HCEC 1CT (cell line): ENCODE measurements around the gene OR2W1.

Source experiments
- DNase-seq: peaks from one replicate; pipeline ENCODE4 v3.0.0-alpha.2; 2017

The OR2W1 gene, protein sequence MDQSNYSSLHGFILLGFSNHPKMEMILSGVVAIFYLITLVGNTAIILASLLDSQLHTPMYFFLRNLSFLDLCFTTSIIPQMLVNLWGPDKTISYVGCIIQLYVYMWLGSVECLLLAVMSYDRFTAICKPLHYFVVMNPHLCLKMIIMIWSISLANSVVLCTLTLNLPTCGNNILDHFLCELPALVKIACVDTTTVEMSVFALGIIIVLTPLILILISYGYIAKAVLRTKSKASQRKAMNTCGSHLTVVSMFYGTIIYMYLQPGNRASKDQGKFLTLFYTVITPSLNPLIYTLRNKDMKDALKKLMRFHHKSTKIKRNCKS

DNA sequence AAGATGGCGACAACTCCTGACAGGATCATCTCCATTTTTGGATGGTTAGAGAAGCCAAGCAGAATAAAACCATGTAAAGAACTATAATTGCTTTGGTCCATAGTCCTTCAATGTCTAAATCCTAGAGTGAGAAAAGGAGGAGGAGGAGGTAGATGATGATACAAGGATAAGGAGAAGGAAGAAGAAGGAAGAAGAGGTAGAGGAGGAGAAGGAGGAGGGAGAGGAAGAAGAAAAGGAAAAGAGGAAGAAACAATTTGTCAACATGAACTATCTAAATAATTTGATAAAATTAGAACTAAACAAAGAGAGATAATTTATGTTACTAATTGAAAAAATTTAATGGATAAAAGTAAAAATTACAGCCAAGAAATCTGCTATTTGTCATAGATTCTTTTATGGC lies at the start of gene OR2W1:
Gene OR2W1, minus strand, starts transcription at position 101 of the 400 bp plus-strand sequence. Its CDS starts 0 bp downstream, at position 101.
- DNase-seq: no peak

DNA sequence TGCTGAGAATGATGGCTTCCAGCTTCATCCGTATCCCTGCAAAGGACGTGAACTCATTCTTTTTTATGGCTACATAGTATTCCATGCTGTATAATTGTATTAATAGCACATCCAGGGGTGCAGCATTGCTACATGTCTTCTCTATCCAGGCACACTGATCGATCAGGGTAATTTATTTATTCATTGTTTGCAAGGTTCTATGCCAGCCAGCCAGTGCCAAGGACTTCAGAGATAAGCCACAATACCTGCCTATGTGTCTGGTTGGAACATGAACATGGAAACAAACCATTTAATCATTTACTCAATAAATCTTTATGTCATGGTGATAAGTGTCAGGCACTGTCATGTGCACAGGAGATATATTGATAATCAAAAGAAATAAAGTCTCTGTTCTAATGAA lies 48.0 kb upstream of the OR2W1 start:
- DNase-seq: no peak

DNA sequence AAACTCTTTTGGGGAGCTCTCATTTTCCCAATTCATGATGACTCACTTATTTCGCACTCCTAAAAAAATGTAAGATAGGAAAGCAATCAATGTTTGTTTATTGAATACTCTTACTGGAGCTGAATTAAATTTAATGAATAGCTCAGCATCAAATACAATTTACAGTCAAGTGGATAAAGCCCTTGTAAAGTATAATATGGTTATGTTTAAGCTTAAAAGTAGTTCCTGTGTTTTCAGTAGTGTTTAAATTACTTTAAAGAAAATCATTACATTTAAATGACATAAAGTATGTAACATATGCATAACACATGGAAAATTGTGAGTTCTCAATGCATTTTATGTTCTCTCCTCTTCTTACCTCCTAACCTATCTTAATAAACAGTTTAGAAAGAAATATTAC lies 42.2 kb upstream of the OR2W1 start, which contains the start of gene OR2B3:
Gene OR2B3, minus strand, starts transcription at position 101 of the 400 bp plus-strand sequence. Its CDS starts 65 bp downstream, at position 36.
- DNase-seq: no peak

DNA sequence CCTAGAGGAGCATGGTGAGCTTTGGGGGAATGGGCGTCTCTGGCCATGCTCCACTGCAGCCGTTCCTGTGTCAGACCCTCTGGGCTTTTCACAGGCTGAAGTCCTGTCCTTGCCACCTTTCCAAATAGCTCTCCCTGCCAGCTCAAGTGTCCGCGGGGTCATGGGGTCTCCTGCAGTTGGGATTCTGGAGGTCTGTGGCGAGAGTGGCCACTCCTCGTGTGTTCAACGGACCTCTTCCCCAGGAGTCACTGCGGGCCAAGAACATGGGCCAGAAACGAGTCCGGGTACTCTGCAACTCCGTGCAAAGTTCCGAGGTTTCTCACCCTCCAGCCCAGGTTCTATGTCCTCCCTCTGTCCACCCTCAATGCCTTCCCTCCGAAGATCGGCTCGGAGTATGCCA lies 37.5 kb upstream of the OR2W1 start:
- DNase-seq: no peak

DNA sequence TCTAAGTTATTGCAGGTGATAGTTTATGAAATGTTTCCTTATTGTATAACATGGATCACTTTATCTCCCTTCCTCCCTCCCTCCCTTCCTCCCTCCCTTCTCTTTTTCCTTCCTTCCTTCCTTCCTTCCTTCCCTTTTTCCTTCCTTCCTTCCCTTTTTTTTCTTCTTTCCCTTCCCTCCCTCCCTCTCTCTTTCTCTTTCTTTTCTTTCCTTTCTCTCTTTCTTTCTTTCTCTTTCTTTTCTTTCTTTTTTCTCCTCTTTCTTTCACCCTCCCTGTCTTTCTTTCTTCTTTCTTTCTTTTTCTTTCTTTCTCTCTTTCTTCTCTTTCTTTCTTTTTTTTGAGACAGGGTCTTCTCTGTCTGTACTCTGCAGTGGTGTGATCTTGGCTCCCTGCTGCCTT lies 36.3 kb upstream of the OR2W1 start:
- no peak for DNase-seq

DNA sequence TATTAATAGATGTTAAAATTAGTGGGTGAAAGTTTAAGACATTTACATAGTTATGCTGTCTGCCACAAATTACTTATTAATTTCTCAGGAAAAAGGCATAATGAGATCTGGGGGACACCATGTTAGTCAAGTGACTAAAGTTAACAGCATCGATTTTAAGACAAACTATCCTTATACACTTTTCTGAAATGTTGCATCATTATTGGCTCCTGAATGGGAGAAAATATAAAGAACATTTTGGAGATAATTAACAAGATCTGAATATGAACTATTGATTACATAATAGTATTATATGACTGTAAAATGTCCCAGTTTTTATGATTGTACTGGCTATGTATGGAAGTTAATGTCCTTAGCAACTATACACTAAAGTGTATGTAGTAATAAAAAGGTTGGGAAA lies 34.2 kb upstream of the OR2W1 start:
- DNase-seq: no peak

DNA sequence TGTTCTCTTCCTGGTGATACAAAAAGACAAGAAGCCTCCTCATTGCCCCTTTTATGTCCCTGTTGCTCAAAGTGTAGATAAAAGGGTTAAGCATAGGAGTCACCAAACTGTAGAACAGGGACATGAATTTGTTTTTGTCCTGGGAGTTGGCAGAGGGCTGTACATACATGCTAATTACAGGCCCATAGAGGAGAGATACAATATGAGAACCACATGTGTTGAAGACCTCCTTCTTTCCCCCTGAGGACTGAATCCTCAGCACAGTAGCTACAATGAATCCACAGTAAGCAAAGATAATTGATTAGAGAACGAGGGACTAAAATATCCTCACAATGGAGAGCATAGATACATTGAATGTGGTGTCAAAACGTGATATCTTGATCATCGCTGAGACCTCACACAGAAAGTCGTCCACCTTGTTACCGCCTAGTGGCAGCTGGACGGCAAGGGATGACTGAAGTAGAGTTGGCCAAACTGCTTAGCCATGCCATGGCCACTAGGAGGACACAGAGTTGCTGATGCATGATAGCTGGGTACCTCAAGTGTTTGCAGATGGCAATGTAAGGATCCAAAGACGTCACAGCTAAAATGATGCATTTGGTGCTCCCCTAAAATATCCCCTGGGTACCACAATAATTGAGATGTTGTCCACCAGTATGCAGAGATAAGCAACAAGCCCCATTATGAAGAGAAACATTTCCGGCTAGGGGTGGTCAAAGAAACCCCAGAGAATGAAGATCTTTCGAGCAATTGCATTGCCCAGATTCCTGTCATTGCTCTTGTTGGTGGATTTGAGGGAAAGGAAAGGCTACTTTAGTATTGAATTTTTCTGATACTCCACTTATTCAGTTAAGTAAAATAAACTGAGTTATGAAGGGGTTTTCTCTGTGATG lies 27.1 kb upstream of the OR2W1 start:
- DNase-seq: peak; percentile 12

DNA sequence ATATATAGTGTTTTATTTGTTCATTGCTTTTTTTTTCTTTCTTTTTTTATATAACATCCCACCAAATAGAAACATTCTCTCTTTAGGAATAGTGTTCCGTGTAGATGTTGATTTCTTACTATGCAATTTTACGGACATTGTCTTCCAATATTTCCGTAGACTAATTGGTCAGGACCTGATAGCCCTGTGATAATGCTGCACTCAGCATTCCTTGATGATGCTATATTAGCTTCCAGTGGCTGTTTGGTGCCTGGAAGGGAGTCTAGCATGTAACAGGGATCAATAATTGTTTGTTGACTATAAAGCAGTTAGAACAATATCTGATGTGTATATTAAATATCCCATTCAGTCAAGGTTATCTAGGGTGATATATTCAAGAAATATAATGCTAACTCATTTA lies 6.7 kb upstream of the OR2W1 start:
- no peak for DNase-seq

DNA sequence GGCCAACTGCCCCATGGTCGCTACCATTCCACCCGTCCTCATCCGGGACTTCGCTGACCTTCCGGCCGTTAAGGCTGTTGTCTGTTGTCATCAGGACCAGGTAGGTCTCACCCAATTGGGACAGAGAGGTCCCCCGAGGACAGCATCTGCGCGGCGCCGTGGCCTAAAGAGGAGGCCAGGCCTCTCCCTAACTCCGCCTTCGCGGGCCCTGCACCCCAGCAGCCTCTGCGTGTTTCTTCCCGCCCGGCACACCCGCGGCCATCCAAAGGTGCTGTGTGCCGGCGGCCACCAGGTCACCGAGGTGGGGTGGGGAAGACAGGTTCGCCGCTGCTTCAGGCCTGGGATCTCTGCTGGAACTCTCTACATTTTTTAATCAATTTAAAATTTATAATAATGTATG lies 9.0 kb downstream of the OR2W1 start:
- no peak for DNase-seq

DNA sequence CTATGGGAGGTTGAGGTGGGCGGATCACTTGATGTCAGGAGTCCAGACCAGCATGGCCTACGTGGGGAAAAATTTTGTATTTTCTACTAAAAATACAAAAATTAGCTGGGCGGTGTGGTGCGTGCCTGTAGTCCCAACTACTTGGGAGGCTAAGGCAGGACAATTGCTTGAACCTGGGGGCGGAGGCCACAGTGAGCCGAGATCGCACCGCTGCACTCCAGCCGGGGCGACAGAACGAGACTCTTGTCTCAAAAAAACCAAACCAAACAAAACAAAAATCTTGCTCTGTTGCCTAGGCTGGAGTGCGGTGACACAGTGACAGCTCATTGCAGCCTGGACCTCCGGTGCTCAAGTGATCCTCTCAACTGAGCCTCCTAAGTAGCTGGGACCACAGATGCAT lies 16.2 kb downstream of the OR2W1 start:
- DNase-seq: no peak

DNA sequence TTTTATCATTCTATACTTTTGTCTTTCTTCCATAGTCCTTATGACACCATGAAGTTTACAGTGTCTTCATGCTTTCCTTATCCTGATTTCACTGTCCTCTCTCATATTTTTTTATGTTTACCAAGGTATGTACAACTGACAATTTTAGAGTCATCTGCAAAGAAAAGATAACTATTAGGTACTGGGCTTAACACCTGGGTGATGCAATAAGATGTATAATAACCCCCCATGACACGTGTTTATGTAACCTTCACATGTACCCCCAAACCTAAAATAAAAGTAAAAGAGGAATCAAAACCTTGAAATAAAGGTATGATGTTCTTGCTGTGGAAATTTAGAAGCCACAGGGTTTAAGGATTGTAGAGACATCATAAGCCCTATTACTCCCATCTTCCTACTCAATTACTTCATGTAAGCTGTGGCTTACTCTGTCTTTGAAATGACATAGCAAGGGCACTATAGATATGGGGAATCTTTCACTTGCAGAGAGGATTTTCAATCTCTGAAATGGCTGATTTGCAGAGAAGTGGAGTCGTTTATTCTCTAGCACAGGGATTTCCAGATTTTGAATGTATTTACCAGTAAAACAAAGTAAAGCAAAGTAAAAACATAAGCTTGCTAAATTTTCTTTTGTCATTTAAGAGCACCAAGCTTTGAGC lies 18.9 kb downstream of the OR2W1 start:
- no peak for DNase-seq

DNA sequence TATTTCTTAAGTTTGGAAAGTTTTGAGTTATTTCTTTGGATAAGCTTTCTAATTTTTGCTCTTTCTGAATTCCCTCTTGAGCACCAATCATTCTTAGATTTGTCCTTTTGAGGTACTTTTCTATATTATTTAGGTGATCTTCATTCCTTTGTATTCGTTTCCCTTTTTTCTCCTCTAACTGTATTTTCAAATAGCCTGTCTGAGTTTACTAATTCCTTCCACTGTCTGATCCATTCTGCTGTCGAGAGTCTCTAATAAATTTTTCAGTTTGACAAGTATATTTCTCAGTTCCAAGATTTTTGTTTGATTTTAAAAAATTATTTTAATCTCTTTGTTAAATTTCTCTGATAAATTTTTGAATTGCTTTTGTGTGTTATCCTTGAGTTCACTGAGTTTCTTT lies 23.5 kb downstream of the OR2W1 start:
- DNase-seq: no peak

DNA sequence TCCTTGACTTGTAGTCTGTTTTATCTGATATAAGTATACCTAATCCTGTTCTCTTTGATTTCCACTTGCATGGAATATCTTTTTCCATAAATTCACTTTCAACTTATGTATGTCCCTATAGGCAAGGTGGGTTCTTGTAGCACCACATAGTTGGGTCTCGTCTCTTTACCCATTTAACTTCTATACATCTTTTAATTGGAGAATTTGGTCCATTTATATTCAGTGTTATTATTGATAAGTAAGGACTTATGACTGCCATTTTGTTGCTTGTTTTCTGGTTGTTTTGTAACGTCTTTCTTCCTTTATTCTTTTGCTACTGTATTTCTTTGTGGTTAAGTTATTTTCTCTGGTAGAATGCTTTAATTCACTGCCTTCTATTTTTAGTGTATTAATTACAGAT lies 25.3 kb downstream of the OR2W1 start:
- DNase-seq: no peak

DNA sequence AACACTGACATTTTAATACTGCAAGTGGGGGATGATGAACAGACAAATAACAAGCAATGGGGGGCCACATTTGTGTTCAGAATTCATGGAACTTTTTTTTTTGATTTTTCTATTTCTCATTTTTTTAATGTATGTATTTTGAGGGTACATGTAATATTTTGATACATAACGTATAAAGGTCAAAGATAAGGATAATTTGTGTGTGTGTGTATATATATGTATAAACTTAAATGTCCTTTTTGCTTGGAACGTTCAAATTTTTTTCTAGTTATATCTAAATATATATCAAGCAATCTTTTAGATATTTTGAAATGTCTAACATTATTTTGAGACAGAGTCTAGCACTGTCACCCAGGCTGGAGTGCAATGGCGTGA lies 27.6 kb downstream of the OR2W1 start:
- DNase-seq: no peak

DNA sequence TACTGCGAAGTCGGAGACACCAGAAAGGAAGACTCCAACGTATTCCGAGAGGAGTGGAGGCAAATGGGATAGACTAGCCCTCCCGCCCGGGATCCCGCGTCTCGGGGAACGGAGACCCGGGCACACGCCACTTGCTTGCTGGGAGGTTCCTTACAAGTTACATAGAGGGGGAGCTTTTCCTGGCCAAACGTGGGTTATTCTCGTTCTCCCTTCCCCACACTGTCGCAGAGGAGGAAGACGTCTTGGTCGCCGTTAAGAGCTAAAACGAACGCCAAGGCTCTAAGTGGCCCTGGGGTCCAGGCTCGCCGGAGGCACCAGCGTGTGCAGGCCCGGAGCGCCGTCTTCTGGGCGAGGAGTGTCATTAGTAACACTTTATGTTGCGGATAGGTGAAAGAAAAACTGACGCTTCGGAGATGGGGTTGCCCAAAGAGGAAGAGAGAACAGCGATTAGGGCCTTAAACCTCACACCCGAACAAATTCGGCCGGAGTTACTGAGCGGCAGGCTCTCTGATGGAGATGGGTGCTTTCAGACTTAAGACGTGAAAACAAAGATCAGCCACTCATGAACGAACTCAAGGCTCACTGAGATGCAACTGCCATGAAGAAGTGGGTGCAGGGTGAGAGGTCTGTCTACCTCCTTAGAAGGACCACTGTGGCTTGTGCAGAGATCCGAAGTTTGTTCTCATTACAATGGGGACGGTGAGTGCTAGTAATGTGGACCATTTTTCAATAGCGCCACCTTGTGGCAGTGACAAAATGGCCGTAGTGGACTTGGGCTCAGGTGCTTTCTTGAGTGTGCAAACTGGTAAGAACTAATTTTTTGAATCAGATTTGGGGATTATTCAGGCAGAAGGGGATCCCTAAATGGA lies 28.2 kb downstream of the OR2W1 start:
- DNase-seq: peak; percentile 61

DNA sequence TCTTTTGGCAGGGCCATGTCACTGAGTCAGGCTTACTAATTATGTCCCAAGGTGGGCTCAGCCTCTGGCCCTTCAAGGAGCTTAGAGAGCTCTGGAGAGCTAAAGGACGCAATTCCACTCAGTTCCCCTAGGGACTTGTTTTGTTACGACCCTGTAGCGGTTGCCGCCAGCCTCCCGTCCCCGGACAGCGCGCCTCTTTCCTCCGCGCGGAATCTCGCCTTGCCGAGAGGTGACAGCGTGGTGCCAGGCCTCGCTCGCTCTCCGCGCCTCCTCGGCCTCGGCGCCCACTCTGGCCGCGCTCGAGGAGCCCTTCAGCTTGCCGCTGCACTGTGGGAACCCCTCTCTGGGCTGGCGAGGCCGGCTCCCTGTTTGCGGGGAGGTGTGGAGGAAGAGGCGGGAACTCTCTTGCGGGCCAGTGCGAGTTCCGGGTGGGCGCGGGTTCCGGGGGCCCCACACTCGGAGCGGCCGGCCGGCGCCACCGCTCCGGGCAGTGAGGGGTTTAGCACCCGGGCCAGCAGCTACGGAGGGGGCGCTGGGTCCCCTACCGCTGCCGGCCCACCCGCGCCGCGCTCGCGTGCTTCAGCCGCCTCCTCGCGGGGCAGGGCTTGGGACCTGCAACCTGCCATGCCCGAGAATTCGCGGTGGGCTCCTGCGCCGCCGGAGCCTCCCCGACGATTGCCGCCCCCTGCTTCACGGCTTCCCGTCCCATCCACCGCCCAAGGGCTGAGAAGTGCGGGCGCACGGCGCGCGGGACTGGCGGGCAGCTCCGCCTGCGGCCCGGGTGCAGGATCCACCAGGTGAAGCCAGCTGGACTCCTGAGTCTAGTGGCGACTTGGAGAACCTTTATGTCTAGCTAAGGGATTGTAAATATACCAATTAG lies 30.0 kb downstream of the OR2W1 start:
- DNase-seq: no peak

DNA sequence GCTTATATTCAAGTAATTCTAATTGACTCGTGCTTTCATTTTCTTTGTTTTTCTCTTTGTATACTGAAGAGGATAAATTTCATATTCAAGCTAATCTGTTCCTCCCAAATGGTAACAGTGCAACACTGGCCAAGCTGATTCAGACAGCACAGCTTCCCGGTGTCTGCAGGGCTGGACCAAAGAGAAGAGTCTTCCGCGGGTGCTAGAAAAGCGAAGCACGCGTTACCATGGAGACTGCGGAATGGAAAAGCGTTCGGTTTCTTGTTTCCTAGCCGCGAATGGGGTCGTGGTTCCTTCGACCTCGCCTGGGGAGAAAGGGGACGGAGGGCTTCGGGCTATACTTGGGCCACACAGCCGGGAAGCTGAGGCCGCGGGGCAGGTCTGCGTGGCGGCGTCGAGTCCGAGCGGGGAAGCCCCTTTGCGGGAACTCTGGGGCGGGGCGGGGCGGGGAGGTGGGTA lies 33.7 kb downstream of the OR2W1 start:
- peak; percentile 69 for DNase-seq

DNA sequence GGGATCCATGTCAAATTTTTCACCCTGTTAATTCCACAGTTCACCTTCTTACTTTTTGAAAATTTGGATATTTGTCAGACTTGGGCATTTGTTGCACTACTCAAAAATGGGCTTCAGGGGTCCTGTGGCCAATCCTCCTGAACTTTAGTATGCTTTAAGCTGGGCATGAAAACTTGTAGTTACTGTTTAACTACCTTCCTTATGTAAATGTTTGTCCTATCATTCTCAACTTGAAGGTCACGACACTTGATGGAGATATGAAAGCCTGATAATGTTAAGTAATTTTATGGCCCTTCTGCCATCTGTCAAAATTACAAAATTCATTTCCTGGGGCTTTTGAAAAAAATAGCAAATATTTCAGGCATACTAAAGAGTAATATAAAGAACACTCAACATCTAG lies 35.6 kb downstream of the OR2W1 start:
- no peak for DNase-seq

DNA sequence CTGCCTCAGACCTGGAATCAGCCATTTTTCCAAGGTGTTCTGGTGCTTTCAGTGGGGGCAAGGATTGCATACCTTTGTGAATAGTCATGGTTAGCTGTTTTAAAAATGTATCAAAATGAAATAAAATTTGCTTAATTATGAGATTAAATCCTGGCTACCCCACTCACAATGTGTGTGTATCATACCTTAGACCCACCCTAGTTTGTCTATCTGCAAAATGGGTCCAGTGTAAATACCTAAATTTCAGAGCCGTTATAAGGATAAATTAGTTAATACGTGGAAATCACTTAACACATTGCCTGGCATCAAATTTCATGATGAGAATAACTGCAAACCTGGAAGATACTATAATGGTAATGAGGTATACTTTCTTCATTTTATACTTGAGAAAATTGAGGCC lies 36.9 kb downstream of the OR2W1 start:
- no peak for DNase-seq

DNA sequence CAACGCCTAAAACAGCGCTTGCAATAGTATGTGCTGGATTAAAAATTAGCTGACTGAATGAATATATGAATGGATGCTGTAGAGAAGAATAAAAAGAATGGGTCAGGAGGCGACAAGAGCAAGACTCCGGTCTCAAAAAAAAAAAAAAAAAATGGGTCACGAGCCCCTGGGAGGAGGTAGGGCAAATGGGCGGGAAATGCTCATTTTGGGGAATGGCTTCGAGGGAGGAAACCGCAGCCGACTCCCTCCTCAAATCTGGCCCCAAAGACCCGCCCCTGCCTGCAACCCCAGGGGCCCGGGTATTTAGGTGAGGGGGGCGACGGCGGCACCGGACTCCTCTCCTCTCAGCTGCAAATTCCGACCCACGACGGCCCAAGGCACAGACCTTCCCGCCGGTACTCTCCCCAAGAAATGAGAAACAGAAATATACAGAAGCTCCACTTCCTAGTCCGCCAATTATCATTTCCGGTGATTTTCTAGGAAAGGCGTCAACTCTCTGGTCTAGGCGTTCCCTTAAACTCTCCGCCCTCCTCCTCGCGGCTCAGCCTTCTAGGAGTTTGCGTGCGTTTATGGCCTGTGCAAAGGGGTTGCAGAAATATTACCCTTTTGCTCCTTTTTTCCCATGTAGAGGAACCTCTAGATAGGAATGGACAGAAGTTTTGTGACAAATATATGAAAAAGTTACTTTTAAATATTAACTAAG lies 39.6 kb downstream of the OR2W1 start, which contains the start of gene ZNF311:
Gene ZNF311, minus strand, starts transcription at position 133 of the 703 bp plus-strand sequence. CDS start 1,361 bp downstream, outside the sequence.
- DNase-seq: peak; percentile 82
